NB4 (cell line): ENCODE measurements around the gene HPN.

Experiments
- DNase-seq: peaks from one replicate; pipeline ENCODE4 v3.0.0; 2010; ENCODE audit warnings: low read depth
- H3K4me3 ChIP-seq: one replicate; pipeline ENCODE4 v1.5.1; 2011; ENCODE audit warnings: mild to moderate bottlenecking, low read depth, low read length, moderate library complexity
- CTCF ChIP-seq: IDR thresholded peaks from one replicate; pipeline ENCODE4 v1.5.1; 2012; ENCODE audit warnings: low read depth, low read length
- MAX ChIP-seq: IDR thresholded peaks from 2 replicates; pipeline ENCODE4 v1.6.1; 2011; ENCODE audit warnings: low read depth, low read length
- MYC ChIP-seq: IDR thresholded peaks from 2 replicates; pipeline ENCODE4 v1.6.1; 2011; ENCODE audit warnings: low read depth, low read length
- POLR2A ChIP-seq: IDR thresholded peaks from 2 replicates; pipeline ENCODE4 v1.6.1; 2011; ENCODE audit warnings: mild to moderate bottlenecking; ENCODE audit not compliant: insufficient read length; ENCODE audit errors: extremely low read depth

HPN gene

GRCh38 chr19:35019144-35019543, 22.4 kb upstream of the HPN start:
- no peak overlapping the region for H3K4me3 ChIP-seq
- TF ChIP-seq MYC (no peak), MAX (no peak), CTCF (no peak), POLR2A (no peak)
- no peak for DNase-seq

- H3K4me3 ChIP-seq: no peak overlapping the region
- no peak for TF ChIP-seq MAX
- no peak for TF ChIP-seq POLR2A
- TF ChIP-seq MYC: no peak
- no peak for TF ChIP-seq CTCF
- DNase-seq: no peak
These were observed 20.5 kb upstream of the HPN start for GRCh38 chr19:35021016-35021415.

GRCh38 chr19:35021596-35021995, 19.9 kb upstream of the HPN start:
- H3K4me3 ChIP-seq: no peak overlapping the region
- no peak for TF ChIP-seq MAX
- no peak for TF ChIP-seq MYC
- no peak for TF ChIP-seq CTCF
- no peak for TF ChIP-seq POLR2A

GRCh38 chr19:35022460-35022859, 19.1 kb upstream of the HPN start:
- DNase-seq: no peak
- TF ChIP-seq CTCF (no peak), MAX (no peak), POLR2A (no peak), MYC (no peak)
- H3K4me3 ChIP-seq: no peak overlapping the region

More at GRCh38 chr19:35021596-35021995, 19.9 kb upstream of the HPN start:
- DNase-seq: no peak

GRCh38 chr19:35023428-35023827, 18.1 kb upstream of the HPN start:
- H3K4me3 ChIP-seq: no peak overlapping the region
- DNase-seq: no peak
- TF ChIP-seq CTCF (no peak), MAX (no peak), POLR2A (no peak)

GRCh38 chr19:35024095-35024494, 17.4 kb upstream of the HPN start:
- DNase-seq: no peak
- TF ChIP-seq MAX (no peak), POLR2A (no peak), CTCF (no peak), MYC (no peak)
- no peak overlapping the region for H3K4me3 ChIP-seq
